Measurements from ENCODE around the gene TPCN1.

The TPCN1 gene

DNA sequence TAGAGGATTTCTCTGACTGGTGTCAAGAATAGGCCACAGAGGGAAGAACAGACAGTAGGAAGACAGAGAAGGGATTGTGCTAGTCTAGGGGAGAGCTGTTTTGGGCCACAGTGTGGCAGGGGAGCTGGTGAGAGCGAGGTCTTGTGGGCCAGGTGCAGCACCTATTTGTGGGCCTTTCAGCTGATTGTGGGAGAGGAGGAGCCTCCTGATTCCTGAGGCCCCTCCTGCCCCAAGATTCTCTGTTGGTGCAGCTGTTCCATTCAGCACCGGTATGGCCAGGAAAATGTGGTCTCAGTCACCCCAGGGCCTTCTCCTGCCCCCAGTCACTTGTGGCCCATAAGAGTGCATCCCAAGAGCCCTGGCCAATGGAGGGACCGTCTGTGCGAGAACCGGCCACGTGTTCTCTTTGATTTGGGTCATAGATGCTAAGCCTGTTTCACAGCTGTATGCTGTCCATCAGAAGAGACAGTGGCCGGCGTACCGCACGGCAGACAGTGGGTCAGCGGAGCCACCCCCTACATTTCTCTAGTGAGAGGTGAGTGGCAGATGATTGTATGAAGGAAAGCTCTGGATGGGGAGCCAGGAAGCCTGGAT lies 27.7 kb downstream of the TPCN1 start:
- no peak for TF ChIP-seq ZFX (IDR thresholded peaks at IDR 0.05; ENCODE audit: borderline replicate concordance)
- TF ChIP-seq, protein P1, sequence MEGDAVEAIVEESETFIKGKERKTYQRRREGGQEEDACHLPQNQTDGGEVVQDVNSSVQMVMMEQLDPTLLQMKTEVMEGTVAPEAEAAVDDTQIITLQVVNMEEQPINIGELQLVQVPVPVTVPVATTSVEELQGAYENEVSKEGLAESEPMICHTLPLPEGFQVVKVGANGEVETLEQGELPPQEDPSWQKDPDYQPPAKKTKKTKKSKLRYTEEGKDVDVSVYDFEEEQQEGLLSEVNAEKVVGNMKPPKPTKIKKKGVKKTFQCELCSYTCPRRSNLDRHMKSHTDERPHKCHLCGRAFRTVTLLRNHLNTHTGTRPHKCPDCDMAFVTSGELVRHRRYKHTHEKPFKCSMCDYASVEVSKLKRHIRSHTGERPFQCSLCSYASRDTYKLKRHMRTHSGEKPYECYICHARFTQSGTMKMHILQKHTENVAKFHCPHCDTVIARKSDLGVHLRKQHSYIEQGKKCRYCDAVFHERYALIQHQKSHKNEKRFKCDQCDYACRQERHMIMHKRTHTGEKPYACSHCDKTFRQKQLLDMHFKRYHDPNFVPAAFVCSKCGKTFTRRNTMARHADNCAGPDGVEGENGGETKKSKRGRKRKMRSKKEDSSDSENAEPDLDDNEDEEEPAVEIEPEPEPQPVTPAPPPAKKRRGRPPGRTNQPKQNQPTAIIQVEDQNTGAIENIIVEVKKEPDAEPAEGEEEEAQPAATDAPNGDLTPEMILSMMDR (IDR thresholded peaks at IDR 0.05), result no peak
- no peak overlapping the region for H3K27ac ChIP-seq

DNA sequence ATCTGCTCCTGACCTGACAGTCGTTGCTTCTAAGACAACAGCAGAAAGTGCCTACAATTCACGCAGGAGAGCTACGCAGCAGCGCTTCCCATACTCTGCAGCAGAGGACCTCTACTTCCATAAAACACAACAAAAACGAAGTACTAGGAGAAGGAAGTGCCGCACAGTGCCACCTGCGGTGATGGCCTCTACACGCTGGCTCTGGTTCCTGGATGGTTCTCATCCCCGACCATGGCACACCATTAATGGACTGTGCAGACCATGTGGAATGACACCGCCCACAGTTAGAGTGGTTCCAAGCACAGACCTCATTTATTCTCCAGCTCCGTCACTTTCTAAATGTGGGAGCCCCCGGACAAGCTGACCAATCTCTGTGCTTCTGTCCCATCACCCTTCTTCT lies 28.3 kb downstream of the TPCN1 start:
- TF ChIP-seq, protein P1 (IDR thresholded peaks at IDR 0.05), result no peak
- TF ChIP-seq ZFX (IDR thresholded peaks at IDR 0.05; ENCODE audit: borderline replicate concordance), result no peak
- no peak overlapping the region for H3K27ac ChIP-seq

DNA sequence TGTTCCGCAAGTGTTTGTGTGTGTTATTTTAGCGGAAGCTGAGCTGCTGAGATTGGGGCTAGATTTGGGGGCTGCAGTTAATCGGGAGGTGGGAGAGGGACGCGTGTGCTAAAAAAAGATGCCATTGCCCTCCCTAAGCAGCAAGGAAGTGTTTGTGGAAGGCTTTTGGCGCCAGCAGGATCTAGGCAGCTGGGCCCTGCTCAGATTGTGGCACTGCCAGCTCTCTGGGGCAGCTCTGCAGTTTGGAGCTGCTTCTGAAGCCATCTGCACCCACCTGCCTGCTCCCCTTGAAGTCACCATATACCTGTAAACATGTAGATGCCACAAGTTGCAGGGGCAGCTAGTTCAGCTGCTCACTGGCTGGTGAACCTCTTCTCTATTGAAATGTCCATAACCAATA lies 28.8 kb downstream of the TPCN1 start:
- no peak overlapping the region for H3K27ac ChIP-seq
- TF ChIP-seq, protein P1 (IDR thresholded peaks at IDR 0.05), result no peak
- TF ChIP-seq ZFX (IDR thresholded peaks at IDR 0.05; ENCODE audit: borderline replicate concordance), result no peak

DNA sequence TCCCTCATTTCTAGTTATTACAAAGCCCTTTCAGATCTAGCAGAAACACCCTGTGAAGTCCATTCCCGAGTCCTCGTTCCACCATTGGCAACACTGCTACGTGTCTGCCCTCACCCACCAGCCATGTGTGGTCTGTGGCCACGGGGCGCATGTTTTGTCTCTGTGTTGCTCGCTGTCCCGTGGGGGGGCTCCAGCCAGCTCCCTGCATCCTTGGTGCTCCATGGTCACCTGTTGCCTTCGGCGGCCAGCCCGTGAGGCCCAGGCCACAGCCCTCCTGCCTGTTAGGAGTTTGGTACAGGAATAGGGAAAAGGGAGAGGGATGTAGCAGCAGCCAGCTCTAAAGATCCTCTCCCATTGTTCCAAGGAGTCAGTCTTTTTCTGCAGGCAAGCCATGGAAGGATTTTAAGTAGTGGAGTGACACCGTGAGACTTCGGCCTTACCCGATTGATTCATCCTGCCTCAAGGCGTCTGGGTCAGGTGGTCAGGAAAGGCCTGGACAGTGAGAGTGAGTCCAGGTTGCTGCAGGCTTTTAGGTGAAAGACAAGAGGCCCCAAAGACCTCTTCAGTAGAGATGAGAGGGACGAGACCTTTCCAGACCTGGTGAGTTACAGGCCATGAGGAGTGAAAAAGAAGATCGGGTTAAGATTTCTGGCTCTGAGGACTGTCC lies 30.3 kb downstream of the TPCN1 start:
- no peak overlapping the region for H3K27ac ChIP-seq

DNA sequence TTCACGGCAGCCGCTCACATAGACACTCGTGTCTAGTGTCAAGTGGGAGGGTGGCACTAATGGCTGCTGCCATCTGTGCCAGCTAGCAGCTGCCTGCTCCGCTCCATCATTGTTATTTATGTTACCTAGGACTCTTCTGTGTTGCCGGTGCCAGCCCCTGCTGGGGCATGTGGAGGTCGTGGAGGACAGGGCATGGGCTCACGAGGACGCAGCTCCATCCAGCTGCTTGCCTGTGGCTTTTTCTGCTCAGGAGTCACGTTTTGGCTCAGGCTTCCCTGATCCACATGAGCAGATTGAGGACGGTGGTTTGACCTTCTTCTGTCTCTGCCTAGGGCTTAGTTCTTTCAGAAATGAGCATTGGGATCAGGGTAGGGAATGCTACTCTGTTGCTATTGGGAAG lies 31.2 kb downstream of the TPCN1 start:
- no peak for TF ChIP-seq ZFX (IDR thresholded peaks at IDR 0.05; ENCODE audit: borderline replicate concordance)
- TF ChIP-seq, protein P1 (IDR thresholded peaks at IDR 0.05), result no peak
- no peak overlapping the region for H3K27ac ChIP-seq

More for the DNA sequence above, 30.3 kb downstream of the TPCN1 start:
- no peak for TF ChIP-seq ZFX (IDR thresholded peaks at IDR 0.05; ENCODE audit: borderline replicate concordance)
- TF ChIP-seq, protein P1 (IDR thresholded peaks at IDR 0.05), result no peak

DNA sequence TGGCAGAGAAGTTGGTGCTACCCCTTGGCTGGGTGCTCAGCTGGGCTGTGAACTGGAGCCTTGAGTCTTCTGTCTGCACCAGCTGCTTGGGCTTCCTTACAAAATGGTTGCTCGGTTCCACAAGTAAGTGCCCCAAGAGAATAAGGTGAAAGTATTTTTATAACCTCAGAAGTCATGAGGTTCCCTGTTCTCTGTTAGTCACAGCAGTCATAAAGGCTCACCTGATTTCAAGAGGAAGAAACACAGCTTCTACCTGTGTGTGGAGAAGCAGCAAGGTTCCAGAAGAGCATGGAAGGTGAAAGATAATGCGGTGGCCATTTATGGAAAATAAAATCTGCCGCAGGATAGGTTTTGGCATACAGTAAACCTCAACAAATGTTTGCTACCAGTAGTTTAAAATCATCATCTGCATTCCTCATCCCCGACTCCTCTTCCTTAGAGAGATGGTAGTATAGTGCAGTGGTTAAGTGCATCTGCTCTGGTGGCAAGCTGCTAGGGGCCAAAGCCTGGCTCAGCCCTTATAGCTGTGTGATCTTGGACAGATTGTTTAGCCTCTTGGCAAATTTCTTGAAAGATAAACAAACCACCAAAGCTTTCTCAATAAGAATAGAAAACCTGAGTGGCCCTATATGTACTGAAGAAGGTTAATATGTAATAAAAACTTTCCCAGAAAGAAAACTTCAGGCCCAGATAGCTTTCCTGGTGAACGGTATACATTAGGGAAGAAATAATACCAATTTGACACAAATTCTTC lies 32.4 kb downstream of the TPCN1 start:
- TF ChIP-seq ZFX (IDR thresholded peaks at IDR 0.05; ENCODE audit: borderline replicate concordance), result no peak
- TF ChIP-seq, protein P1 (IDR thresholded peaks at IDR 0.05), result no peak
- no peak overlapping the region for H3K27ac ChIP-seq

DNA sequence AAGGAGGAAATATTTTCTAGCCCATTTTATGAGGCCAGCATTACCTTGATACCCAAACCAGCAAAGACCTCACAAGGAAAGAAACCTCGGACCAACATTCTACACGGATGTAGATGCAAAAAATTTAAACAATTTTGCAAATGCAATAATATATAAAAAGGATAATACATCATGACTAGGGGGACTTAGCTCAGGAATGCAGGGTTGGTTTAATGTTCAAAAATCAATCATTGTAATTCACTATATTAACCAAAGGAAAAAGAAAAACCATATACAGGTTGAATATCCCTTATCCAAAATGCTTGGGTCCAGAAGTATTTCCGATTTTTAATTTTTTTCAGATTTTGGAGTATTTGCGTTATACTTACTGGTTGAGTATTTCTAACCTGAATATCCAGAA lies 33.0 kb downstream of the TPCN1 start:
- H3K27ac ChIP-seq, result no peak overlapping the region

More for the DNA sequence above, 33.0 kb downstream of the TPCN1 start:
- TF ChIP-seq, protein P1 (IDR thresholded peaks at IDR 0.05), result no peak
- TF ChIP-seq ZFX (IDR thresholded peaks at IDR 0.05; ENCODE audit: borderline replicate concordance), result no peak

Measured in 22Rv1 (cell line).